HG03159 (cell line): ENCODE measurements around the gene HTR1D.
"Not testable (repeated sequence)": the region's sequence is repeated elsewhere in the genome, so short reads cannot be mapped to it uniquely, and the experiment has no call there.

Experiments
- ATAC-seq: cut with Tn5 transposase; IDR thresholded peaks from one replicate; pipeline ENCODE4 v1.9.1; 2021; ENCODE audit warnings: mild to moderate bottlenecking, moderate library complexity; ENCODE audit not compliant: unreplicated experiment

The HTR1D gene, protein sequence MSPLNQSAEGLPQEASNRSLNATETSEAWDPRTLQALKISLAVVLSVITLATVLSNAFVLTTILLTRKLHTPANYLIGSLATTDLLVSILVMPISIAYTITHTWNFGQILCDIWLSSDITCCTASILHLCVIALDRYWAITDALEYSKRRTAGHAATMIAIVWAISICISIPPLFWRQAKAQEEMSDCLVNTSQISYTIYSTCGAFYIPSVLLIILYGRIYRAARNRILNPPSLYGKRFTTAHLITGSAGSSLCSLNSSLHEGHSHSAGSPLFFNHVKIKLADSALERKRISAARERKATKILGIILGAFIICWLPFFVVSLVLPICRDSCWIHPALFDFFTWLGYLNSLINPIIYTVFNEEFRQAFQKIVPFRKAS

DNA sequence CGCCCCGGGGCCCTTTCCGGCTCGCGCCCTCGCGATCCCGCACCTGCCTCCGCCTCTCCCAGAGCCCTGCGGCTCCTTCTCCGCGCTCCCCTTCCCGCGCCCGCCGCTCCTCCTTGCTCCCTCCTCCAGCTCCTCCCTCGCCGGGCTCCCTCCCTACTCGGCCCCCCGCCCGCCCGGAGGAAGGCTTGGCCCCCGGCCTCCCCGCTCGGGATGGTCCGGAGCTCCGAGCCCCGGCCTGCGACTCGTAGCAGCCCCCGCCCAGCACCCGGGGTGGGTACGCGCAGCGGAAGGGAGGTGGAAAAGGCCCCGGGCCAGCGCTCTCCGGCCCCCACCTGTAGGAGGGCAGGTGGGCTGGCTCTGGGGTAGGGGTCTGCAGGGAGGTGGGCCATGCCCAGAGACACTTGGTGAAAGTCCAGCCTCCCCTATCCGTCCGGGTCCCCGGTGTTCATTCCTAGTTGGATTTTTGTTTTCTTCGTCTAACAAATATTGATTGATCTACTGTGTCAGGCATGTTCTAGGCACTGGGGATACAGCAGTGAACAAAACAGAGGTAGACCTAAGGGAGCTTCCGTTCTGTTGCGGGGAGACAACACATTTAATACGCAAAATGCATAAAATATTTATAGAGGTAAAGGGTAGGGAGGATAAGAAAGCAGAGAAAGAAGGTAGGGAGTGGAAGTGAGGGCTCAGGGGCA, at the start of gene HTR1D:
Gene HTR1D, minus strand, starts transcription at position 82 of the 695 bp plus-strand sequence. CDS start 23,283 bp downstream, outside the sequence.
- ATAC-seq: no peak

DNA sequence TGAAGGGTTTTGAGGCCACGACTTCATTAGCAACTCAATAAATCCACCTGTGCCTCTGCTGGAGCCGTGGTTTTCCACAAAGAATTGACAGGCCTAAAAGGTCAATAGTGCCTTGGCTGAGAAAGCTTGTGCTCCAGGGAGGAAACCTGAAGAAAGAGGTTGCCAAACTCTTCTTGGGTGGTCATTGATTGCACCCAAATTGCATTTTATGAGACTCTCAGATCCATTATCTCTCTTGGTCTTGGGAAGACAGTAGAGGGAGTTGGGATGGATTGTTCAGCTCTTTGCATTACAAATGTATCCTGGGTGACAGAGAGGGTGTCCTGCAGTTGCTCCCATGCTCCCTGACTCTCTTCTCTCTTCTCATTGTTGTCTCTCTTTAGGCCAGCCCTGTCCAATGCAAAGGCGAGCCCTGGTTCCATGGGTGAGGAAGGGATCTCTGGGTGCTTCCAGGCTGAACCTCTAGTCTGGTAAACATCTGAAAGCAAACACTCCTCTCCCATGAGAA, 46.1 kb upstream of the HTR1D start:
- no peak for ATAC-seq

DNA sequence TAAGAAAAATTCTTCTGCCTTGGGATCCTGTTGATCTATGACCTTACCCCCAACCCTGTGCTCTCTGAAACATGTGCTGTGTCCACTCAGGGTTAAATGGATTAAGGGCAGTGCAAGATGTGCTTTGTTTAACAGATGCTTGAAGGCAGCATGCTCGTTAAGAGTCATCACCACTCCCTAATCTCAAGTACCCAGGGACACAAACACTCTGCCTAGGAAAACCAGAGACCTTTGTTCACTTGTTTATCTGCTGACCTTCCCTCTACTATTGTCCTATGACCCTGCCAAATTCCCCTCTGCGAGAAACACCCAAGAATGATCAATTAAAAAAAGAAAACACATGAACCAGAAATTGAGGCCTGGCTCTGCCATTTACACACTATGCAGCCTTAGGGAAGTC, 40.8 kb upstream of the HTR1D start:
- ATAC-seq: not testable (repeated sequence)

DNA sequence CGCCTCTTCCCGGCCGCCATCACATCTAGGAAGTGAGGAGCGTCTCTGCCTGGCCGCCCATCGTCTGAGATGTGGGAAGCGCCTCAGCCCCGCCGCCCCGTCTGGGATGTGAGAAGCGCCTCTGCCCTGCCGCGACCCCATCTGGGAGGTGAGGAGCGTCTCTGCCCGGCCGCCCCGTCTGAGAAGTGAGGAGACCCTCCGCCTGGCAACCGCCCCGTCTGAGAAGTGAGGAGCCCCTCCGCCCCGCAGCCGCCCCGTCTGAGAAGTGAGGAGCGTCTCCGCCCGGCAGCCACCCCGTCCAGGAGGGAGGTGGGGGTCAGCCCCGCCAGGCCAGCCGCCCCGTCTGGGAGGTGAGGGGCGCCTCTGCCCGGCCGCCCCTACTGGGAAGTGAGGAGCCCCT, 40.1 kb upstream of the HTR1D start:
- ATAC-seq: not testable (repeated sequence)

DNA sequence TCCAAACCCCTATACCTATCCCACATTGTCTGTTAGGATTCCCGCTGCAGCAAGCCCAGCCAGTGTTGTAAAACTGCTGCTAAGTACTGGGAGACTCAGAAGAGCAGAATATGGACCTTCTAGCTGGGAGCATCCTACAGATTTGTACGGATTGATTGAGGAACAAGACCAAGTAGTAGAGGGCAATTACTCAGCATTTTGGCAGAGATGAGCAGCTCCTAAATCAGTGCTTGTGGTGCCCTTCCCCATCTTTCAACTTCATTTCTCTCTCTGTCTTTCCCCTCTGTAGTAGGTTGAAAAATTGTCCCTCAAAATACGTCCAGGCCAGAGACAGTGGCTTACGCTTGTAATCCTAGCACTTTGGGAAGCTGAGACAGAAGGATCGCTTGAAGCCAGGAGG, 37.3 kb upstream of the HTR1D start:
- no peak for ATAC-seq

DNA sequence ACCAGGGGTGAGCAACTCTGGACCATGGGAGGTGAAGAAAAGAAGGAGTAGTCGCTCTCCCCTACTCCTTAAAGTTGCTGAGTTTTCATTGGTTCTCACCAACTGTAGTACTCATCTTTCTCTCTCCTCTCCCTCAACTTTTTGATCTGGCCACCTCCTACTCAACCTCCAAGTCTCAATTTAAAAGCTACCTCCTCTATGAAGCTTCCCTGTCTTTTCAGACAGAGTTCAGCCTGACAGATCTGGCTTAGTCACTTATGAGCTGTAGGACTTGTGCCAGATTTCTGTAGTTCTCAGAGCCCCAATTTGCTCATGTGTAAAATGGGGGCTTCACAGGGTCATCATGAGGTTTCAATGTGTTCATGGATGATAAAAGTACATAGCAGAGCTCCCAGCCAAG, 34.5 kb upstream of the HTR1D start:
- ATAC-seq: no peak

DNA sequence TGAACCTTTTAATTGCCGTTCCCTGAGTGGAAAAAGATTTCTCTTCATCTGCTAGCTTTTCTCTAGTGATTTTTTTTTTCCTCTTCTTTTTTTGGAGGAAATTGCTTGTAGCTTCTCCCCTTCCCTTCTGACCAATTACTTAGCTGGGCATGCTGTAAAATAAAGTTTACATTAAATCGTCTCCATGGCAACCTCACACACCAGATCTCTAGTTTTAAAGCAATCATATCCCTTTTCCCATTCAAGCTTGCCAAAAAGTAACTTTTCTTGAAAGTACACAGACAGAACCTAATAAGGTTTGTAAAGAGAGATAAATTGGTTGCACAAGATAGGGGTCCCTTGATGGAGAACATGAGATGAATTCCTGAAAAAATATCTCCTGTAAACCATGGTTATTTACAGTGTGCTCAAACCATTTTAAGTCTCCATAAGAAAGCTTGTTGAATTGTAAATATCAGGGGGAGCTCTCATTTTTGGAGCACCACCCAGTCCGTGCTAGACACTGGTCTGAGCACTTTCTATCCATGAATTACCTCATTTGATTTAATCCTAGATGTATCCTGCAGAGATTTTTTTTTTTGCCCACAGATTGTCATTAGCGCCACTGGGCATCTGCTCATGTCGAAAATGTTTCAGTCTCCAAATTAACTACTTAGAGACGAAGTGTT, 32.6 kb upstream of the HTR1D start:
- ATAC-seq: no peak

DNA sequence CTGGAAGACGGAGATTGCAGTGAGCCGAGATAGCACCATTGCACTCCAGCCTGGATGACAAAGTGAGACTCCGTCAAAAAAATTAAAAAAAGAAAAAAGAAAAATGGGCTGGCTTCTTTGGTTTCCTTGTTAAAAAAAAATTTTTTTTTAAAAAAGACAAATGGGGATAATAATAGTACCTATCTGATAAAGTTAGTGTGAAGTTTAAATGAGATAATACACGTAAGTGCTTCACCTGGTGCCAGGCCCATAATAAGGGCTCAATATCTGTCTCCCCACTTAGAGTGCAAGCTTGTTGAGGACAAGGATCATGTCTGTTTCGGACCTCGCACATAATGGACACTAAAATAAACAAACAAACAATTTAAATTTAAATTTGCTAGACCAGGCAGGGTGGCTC, 30.0 kb upstream of the HTR1D start:
- no peak for ATAC-seq

DNA sequence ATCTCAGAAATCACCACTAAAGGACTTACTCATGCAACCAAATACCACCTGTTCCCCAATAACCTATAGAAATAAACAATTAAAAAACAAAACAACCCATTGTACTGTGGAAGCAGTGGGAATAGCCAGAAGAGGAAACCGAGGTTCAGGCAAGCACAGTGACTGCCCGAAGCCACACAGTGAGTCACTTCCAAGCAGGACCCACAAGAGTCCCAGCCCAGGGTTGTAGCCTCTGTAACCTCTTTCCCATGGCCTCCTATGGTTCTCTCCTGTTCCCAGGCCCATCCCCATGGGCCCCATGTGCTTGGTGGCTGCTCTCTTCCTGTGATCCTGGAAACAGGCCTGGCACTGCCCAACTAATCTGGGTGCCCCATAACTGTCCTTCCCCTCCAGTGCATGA, 29.0 kb upstream of the HTR1D start:
- no peak for ATAC-seq

DNA sequence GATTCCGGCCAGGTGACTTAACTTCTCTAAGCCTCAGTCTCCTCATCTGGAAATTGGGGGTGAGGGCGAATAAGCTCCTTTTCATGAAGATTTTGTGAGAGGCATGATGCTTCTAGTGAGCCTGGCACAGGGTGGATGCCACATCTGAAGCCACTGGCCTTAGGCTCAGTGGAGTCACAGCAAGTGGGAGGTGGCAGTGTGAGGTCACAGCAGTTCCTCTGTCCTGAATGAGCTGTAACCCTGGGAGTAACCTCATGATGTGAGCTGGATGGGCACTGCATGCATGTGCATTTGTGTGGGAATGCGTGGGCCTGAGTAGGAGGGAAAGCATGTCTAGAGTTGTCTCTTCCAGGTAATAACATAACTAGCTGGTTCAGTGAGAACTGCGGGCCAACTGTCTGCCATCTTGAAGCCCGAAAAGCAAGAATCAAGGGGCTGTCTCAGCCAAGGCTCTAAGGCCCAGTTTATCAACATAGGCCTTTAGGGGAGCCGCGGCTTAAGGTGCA, 27.0 kb upstream of the HTR1D start:
- ATAC-seq: no peak

DNA sequence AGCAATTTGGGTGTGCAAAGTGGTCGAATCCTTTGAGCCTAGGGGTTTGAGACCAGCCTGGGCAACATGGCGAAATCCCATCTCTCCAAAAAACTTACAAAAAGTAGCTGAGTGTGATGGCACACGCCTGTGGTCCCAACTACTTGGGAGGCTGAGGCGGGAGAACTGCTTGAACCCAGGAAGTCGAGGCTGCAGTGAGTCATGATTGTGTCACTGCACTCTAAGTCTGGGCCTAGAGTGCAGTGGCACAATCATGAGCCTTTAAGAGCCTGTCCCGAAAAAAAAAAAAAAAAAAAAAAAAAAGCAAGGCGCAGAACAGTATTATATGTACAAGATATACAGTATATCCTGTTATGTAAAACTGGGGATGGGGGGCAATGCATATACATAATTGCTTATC, 25.1 kb upstream of the HTR1D start:
- no peak for ATAC-seq

DNA sequence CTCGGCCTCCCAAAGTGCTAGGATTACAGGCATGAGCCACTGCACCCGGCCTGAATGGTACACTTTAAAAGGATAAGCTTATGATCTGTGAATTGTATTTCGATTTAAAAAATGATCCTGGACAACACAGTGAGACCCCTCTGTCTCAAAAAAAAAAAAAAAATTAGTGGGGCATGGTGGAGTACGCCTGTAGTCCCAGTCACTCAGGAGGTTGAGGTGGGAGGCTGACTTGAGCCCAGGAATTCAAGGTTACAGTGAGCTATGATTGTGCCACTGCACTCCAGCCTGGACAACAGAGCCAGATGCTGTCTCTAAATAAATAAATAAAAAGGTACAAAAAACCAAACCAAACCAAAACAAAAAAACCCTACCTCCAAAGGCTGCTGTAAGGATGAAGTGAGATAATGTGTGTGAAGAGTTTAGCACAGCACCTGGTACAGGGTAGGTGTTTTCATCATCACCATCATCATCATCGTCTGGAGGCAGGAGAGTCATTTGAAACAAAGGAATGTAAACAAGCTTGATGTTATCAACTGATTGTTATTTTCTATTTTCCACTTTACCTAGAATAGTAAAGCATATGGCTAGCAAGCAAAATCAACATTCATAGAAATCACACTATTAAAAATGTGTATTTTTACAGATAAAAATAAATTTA, 22.5 kb upstream of the HTR1D start:
- ATAC-seq: no peak

DNA sequence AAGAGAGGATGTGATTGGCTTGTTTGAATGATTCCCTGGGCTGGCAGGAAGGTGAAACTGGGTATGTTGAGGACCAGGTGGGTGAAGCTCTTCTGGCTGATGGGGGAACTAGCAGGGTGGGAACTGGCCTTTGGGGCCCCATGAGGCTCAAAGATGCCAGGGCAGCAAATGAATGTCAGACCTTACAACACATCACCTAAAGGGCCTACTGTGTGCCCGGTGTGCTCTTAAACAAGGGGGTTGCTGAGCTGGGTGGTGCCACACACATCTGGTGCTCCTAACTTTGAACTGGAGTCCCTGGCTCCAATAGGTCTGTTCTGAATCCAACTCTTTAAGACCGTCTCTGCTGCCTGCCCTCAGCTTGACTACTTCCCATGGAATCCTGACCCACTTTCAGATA, 21.3 kb upstream of the HTR1D start:
- no peak for ATAC-seq

DNA sequence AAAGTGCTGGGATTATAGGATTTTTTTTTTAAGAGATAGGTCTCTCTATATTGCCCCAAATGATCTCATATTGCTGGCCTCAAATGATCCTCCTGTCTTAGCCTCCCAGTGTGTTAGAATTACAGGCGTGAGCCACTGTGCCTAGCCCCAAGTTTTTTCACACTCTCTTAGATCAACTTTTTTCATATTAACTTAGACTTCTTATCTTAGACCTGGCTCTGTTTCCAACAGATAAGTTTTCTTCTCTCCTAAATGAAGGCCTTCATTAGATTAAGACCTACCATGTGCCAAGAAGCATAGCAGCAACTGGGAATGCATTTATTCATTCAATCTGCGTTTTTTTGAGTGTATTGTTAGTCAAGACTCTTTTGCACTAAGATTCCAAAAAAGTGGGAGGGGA, 20.2 kb upstream of the HTR1D start:
- ATAC-seq: no peak

DNA sequence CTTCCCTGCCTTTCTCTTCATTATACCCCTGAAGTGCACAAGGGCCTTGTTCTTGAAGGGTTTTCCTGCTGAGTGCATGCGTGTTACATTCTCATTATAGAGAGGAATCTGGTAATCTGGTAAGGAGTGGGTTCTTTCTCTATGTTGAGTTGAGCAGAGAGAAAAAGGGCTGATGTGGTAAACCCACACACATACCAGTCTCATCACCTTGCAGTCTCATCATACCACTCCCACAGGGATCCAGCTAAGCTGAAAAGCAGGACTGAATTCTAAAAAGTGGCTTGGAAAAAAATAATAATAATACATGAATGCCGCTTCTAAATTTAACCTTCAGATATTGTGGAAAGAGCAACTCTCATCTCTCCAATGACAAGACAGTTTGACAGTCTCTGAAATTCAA, 10.5 kb upstream of the HTR1D start:
- ATAC-seq: no peak

DNA sequence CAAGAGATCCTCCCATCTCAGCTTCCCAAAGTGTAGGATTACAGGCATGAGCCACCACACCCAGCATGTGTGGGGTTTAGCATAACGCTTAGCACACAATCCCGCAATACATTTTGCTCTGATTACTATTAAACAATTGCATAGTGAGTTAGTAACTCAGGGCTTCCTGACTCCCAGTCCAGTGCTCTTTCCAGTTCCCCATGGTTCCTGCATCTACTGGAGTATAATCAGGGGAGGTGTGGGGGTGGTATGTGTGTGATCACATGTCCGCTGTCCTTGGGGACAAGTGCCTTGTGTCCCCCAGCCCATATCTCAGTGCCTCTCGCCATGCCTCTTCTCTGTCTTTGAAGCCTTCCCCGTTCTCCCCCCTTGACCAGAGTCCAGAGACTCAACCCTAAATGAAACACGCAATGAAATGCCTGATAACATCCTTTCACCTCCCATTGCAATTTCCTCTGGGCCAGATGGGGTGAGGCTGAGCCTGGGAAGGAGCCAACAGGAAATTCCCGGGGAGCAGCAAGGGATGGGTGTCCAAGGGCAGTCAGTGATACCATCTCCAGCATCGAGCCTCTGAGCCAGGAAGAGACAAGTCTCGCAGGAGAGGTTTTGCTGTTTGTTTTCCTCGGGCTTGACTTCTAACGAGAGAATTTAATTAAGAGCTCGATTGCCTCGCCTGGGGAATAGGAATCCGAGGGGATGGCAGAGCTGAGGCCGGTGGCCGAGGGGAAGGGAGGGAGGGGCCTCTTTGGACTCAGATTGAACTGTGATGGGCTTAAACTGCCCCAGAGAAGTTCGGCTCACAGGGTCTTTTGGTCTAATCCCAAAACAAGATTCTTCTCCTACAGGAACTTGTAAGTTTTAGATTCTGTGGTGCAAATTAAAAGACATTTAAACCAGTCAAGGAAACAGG, 7.7 kb upstream of the HTR1D start:
- no peak for ATAC-seq

DNA sequence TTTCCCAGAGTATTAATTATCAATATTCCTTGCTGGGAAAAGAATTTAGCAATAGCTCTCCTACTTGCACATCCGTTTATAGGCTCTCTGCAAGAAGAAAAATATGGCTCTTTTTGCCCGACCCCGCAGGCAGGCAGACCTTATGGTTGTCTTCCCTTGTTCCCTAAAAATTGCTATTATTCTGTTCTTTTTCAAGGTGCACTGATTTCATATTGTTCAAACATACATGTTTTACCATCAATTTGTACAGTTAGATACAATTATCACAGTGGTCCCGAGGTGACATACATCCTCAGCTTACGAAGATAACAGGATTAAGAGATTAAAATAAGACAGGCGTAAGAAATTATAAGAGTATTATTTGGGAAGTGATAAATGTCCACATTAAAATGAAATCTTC, 6.7 kb upstream of the HTR1D start:
- not testable (repeated sequence) for ATAC-seq

DNA sequence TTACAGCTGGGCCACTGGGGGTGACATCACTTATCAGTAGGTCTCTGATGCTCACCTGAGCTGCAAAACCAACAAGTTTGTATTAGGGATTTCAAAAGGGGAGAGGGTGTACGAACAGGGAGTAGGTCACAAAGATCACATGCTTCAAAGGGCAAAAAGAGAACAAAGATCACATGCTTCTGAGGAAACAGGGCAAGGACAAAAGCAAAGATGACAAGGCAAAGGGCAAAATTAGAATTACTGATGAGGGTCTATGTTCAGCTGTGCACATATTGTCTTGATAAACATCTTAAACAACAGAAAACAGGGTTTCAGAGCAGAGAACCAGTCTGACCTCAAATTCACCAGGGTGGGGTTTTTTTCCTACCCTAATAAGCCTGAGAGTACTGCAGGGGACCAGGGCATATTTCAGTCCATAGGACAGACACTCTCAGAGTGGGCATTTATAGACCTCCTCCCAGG, 6.2 kb upstream of the HTR1D start:
- not testable (repeated sequence) for ATAC-seq

DNA sequence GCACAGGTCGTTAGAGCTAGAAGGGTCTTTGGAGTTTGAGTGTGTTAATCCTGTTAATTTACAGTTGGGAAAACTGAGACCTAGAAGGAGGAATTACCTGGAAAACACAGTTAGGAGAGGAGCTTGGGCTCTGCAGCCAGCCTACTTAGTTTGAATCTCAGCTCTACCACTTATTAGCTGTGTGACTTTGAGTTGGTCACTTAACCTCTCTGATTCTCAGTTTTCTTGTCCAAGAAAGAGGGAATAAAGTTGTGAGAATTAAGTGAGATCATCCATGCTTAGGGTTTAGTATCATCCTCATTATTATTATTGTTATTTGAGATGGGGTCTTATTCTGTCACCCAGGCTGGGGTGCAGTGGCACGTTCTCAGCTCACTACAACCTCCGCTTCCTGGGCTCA, 5.4 kb upstream of the HTR1D start:
- ATAC-seq: no peak

DNA sequence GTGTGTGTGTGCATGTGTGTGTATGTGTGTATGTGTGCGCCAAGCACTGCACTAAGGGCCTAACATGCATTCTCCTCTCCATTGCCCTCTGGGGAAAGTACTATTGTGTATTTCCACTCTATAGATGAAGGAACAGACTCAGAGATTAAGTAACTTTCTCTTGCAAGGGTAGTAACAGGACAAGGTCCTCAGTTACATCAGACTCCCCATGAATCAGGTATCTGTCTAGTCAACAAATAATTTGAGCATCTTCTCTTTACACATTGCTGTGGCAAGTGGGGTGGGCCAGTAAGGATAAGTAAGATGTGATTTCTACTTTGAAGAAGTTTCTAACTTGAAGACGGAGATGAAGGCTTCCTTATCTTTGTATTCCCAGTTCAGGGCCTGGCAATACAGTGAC, 5.0 kb upstream of the HTR1D start:
- ATAC-seq: no peak
